Stomach (tissue), 9 donors: ENCODE results near the gene LY6G6C. TPM values are rescaled to one million over a fixed set of nuclear protein-coding genes. Genes with fewer than 3 reads are reported as not detected.

Experiments used
- DNase-seq, 2 donors: peaks; one replicate each; pipeline versions ENCODE4 v3.0.0 to v3.0.0-alpha.2; 2013 to 2019
- H3K27ac ChIP-seq, 5 donors: fragments of 200-600 bp in 4 of 5; sonication (generic) in 4 of 5; one replicate each; pipeline ENCODE4 v1.5.1; 2013 to 2019; ENCODE audit warnings: mild to moderate bottlenecking in 1 of 5, moderate library complexity in 1 of 5
- H3K27me3 ChIP-seq, 3 donors: fragments of 200-600 bp; sonication (generic); one replicate each; pipeline ENCODE4 v1.5.1; 2017 to 2019; ENCODE audit warnings: mixed run types in 1 of 3
- H3K36me3 ChIP-seq, 4 donors: fragments of 200-600 bp; sonication (generic); 1 replicate in 3 of 4; 2 replicates in 1 of 4; pipeline ENCODE4 v1.5.1; 2016 to 2019
- H3K4me1 ChIP-seq, 4 donors: fragments of 200-600 bp; sonication (generic); one replicate each; pipeline ENCODE4 v1.5.1; 2016 to 2019
- H3K4me3 ChIP-seq, 4 donors: fragments of 200-600 bp; sonication (generic) in 3 of 4; one replicate each; pipeline ENCODE4 v1.5.1; 2016 to 2019; ENCODE audit warnings: mild to moderate bottlenecking in 1 of 4
- H3K9me3 ChIP-seq, 4 donors: fragments of 200-600 bp; sonication (generic); one replicate each; pipeline ENCODE4 v1.5.1; 2016 to 2019
- EP300 ChIP-seq: sonication (generic); formaldehyde crosslinking; IDR thresholded peaks from one replicate; pipeline ENCODE4 v1.6.1; 2017; ENCODE audit warnings: antibody characterized with exemption
- POLR2A ChIP-seq, 4 donors: fragments of 450-650 bp; IDR thresholded peaks; one replicate each; pipeline ENCODE4 v1.6.1; 2016; ENCODE audit warnings: antibody characterized with exemption in 4 of 4, control low read depth in 2 of 4, mild to moderate bottlenecking in 1 of 4, moderate library complexity in 1 of 4
- POLR2AphosphoS5 ChIP-seq, 3 donors: sonication (generic); formaldehyde crosslinking; IDR thresholded peaks; one replicate each; pipeline ENCODE4 v1.6.1; 2016; ENCODE audit warnings: antibody characterized with exemption in 3 of 3
- WGBS, 5 donors: extraction: QIAGEN DNeasy Blood & Tissue Kit in 3 of 5; methylation state at CpG; one replicate each; pipeline versions ENCODE4 v1.1.5 to v1.1.7; 2013 to 2018; 5-methylcytosine and 5-hydroxymethylcytosine counted together
- intact Hi-C: fragments of 100-400 bp; cut with DNase I; formaldehyde crosslinking; loops from one replicate; pipeline ENCODE4 v1.15.1; 2023; ENCODE audit warnings: low total_unique reads
- polyA plus RNA-seq, 3 donors: library from polyadenylated mRNA; stranded (reverse); fragments of 200-250 nt; gene quantifications; one replicate each; pipeline ENCODE4 v1.2.3, GENCODE V29; 2013
- total RNA-seq, 5 donors: library from RNA; depleted of rRNA; stranded (reverse); fragments of >200 nt; gene quantifications; one replicate each; pipeline versions ENCODE4 v1.1.0 to v1.2.3, GENCODE V29; 2014 to 2016
- TF ChIP-seq, protein P1 (sequence below), 7 experiments: fragments of 450-650 bp in 4 of 7; fragments of 200-600 bp in 3 of 7; sonication (generic) in 3 of 7; IDR thresholded peaks; one replicate each; pipeline ENCODE4 v1.5.1; 2016 to 2019; ENCODE audit warnings: antibody characterized with exemption in 7 of 7, control low read depth in 2 of 7, mild to moderate bottlenecking in 1 of 7
- donor health status: healthy with polysubstance abuse.
- donor health status: Bipolar disorder and iron deficiency.
- donor health status: healthy.

LY6G6C gene
- total and polyA plus RNA-seq, 8 donors: 0.90 TPM; not detected in 7

DNA sequence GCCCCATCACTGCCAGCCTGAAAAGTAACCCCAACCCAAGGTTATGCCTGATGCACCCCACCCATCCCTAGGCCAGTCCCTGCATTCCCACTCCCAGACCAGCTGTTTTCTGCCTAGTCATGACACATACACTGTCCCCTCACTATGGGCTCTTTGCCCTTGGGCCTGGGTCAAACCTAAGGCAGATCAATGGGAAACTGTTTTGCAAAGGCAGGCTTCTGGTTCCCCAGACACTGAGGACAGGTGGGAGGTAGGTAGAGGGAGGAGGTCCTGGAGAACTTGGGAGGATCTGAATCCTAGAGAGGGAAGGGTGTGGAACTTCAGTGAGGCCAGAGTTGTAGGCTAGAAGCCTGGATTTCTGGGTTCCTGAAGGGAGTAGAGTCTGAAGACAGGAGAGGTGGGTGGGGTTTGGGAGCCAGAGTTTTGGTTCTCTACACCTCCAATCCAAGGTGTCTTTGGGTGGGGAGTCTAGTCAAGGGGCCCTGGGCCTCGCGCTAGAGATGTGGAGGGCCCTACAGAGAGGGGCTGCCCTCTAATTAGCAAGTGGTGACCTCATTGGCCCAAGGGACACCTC is 12.8 kb upstream of the LY6G6C start:
- Histone ChIP-seq H3K36me3 (peaks cover 36 to 41% (median 40%) of the 10 kb centered on the region in 4 donors), H3K4me1 (peaks cover 53 to 80% (median 70%) of the 10 kb centered on the region in 4 donors)
- 5 to 19% (median 14%) methylated on average over 2 of the region's 2 CpGs for WGBS, 5 donors

DNA sequence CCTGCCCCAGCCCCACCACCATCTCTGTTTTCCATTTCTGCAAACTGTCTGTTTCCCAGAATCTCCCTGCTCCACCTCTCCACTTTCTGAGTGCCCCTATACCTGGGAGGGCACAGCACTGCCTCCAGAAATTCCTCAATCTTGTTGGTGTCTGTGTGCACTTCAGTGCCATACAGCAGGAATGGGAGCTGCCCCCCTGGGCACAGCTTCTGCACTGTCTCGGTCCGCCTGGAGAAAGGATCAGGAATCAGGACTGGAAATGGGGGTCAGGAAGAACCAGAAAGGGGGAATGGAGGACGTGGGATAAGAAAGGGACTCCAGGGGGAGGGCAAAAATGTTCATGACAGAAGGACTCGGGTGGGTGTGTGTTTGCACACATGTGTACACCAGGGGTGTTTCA is 12.2 kb upstream of the LY6G6C start:
- Histone ChIP-seq H3K4me1 (peaks cover 51 to 80% (median 70%) of the 10 kb centered on the region in 4 donors), H3K27me3 (no peaks in the 10 kb centered on the region), H3K27ac (peak overlapping the region; percentile 94 to 97 (median 95)), H3K36me3 (peaks cover 36 to 41% (median 40%) of the 10 kb centered on the region in 4 donors), H3K4me3 (peak overlapping the region in 3 of 4 donors; percentile 72 to 85 (median 78)), H3K9me3 (no peaks in the 10 kb centered on the region)
- TF ChIP-seq, protein P1, sequence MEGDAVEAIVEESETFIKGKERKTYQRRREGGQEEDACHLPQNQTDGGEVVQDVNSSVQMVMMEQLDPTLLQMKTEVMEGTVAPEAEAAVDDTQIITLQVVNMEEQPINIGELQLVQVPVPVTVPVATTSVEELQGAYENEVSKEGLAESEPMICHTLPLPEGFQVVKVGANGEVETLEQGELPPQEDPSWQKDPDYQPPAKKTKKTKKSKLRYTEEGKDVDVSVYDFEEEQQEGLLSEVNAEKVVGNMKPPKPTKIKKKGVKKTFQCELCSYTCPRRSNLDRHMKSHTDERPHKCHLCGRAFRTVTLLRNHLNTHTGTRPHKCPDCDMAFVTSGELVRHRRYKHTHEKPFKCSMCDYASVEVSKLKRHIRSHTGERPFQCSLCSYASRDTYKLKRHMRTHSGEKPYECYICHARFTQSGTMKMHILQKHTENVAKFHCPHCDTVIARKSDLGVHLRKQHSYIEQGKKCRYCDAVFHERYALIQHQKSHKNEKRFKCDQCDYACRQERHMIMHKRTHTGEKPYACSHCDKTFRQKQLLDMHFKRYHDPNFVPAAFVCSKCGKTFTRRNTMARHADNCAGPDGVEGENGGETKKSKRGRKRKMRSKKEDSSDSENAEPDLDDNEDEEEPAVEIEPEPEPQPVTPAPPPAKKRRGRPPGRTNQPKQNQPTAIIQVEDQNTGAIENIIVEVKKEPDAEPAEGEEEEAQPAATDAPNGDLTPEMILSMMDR (IDR thresholded peaks at IDR 0.05): no peak
- no peak for TF ChIP-seq POLR2A (IDR thresholded peaks at IDR 0.05)
- no peak for TF ChIP-seq POLR2AphosphoS5 (IDR thresholded peaks at IDR 0.05)
- no peak for TF ChIP-seq EP300
- intact Hi-C loops: no loop called here
- DNase-seq: no peak
- 62 to 77% (median 66%) methylated on average over 4 of the region's 4 CpGs for WGBS, 5 donors

More for the DNA sequence above, 12.8 kb upstream of the LY6G6C start:
- DNase-seq: no peak
- intact Hi-C loops: no loop called here
- no peaks in the 10 kb centered on the region for H3K27me3 ChIP-seq
- no peaks in the 10 kb centered on the region for H3K9me3 ChIP-seq
- TF ChIP-seq, protein P1 (IDR thresholded peaks at IDR 0.05): no peak
- TF ChIP-seq POLR2A (IDR thresholded peaks at IDR 0.05) (no peak), POLR2AphosphoS5 (IDR thresholded peaks at IDR 0.05) (no peak), EP300 (no peak)
- H3K4me3 ChIP-seq: peak overlapping the region; percentile 67 to 85 (median 75)
- peak overlapping the region; percentile 94 to 97 (median 95) for H3K27ac ChIP-seq

DNA sequence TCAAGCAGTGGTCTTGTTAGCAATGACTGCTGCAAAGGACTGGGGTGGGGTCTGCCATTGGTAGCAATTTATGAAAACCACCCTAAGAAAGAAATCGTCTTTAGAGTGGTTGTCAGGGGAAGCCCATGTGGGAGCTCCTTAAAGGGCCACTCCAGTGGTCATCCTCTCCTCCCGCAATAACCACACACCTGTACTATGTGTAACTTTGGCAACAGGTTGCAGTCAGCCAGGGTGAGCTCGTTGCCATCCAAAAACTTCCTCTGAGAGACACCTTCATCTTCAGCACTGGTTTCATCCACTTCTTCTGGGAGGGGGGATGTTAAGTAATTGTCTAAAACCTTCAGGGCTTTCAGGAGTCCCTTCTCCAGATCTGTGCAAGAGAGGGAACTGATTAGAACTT is 10.5 kb upstream of the LY6G6C start:
- Histone ChIP-seq H3K4me1 (peaks cover 46 to 80% (median 66%) of the 10 kb centered on the region in 4 donors), H3K27ac (peak overlapping the region in 4 of 5 donors; percentile 15 to 96 (median 96)), H3K36me3 (peaks cover 40 to 57% (median 51%) of the 10 kb centered on the region in 4 donors), H3K4me3 (no peak overlapping the region), H3K9me3 (no peaks in the 10 kb centered on the region), H3K27me3 (no peaks in the 10 kb centered on the region)
- DNase-seq: no peak
- 49 to 70% (median 60%) methylated on average over 3 of the region's 3 CpGs for WGBS, 5 donors
- intact Hi-C loops: no loop called here
- TF ChIP-seq EP300 (no peak), POLR2A (IDR thresholded peaks at IDR 0.05) (no peak), POLR2AphosphoS5 (IDR thresholded peaks at IDR 0.05) (no peak)
- TF ChIP-seq, protein P1 (IDR thresholded peaks at IDR 0.05): no peak

DNA sequence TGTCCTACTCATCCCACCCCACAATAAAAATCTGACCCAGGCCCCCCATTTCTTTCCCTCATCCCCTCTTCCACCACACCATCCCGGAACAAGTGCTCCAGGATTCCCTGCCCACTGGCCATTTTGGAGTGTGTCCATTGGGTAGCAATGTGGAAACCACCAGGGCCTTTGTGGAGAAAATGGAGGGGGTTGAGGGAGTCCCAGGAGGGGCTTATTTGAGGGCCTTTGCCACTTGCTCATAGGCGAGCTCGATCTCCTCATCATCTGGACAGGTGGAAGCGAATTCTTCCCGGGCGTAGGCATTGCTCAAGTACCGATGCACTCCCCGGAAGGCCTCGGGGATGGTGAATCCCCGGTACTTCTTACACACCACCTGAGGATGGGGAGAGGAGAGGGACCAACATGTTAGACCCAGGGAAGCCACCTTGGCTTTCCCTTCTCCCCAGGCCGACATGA is 9.1 kb upstream of the LY6G6C start:
- H3K4me3 ChIP-seq: peak overlapping the region; percentile 61 to 91 (median 82)
- intact Hi-C loops: no loop called here

More for the DNA sequence above, 9.1 kb upstream of the LY6G6C start:
- H3K27ac ChIP-seq: peak overlapping the region; percentile 93 to 96 (median 95)
- H3K36me3 ChIP-seq: peaks cover 46 to 71% (median 65%) of the 10 kb centered on the region in 4 donors
- peak in 1 of 2 donors; percentile 27 for DNase-seq
- no peaks in the 10 kb centered on the region for H3K9me3 ChIP-seq
- TF ChIP-seq POLR2A (IDR thresholded peaks at IDR 0.05) (no peak), POLR2AphosphoS5 (IDR thresholded peaks at IDR 0.05) (no peak)
- TF ChIP-seq, protein P1 (IDR thresholded peaks at IDR 0.05): no peak
- whole genome bisulfite sequencing, 5 donors: 83 to 88% (median 86%) methylated on average over 11 of the region's 11 CpGs
- peaks cover 39 to 85% (median 59%) of the 10 kb centered on the region in 4 donors for H3K4me1 ChIP-seq
- H3K27me3 ChIP-seq: no peaks in the 10 kb centered on the region
